Vagina (tissue), 2 donors: ENCODE measurements around the gene DOCK2.

Source experiments
- CTCF ChIP-seq, 3 experiments: fragments of 450-650 bp in 2 of 3; fragments of 200-600 bp in 1 of 3; sonication (generic) in 1 of 3; IDR thresholded peaks; one replicate each; pipeline ENCODE4 v1.5.1; 2017 to 2019; ENCODE audit warnings: antibody characterized with exemption in 3 of 3, mild to moderate bottlenecking in 2 of 3, moderate library complexity in 2 of 3
- POLR2A ChIP-seq, 2 donors: fragments of 450-650 bp; IDR thresholded peaks; one replicate each; pipeline ENCODE4 v1.6.1; 2017; ENCODE audit warnings: antibody characterized with exemption in 2 of 2, mild to moderate bottlenecking in 2 of 2, moderate library complexity in 2 of 2
- POLR2AphosphoS5 ChIP-seq, 2 donors: sonication (generic); formaldehyde crosslinking; IDR thresholded peaks; one replicate each; pipeline ENCODE4 v1.9.0; 2017; ENCODE audit warnings: antibody characterized with exemption in 2 of 2, mild to moderate bottlenecking in 2 of 2, low read depth in 1 of 2; ENCODE audit not compliant: insufficient read depth in 1 of 2

GRCh38 chr5:170103447-170103846 is 466.4 kb downstream of the DOCK2 start:
- TF ChIP-seq CTCF (IDR thresholded peaks at IDR 0.05) (no peak), POLR2A (IDR thresholded peaks at IDR 0.05) (no peak), POLR2AphosphoS5 (IDR thresholded peaks at IDR 0.05; ENCODE audit: insufficient read depth in 1 of 2, low read depth in 1 of 2) (no peak)
